ENCODE results near the gene SORCS3. TPM values are rescaled to one million over a fixed set of nuclear protein-coding genes. Genes with fewer than 3 reads are reported as not detected.

The SORCS3 gene
- total RNA-seq, 2 donors from 2014 or later = 0.35 TPM; not detected in 1

DNA sequence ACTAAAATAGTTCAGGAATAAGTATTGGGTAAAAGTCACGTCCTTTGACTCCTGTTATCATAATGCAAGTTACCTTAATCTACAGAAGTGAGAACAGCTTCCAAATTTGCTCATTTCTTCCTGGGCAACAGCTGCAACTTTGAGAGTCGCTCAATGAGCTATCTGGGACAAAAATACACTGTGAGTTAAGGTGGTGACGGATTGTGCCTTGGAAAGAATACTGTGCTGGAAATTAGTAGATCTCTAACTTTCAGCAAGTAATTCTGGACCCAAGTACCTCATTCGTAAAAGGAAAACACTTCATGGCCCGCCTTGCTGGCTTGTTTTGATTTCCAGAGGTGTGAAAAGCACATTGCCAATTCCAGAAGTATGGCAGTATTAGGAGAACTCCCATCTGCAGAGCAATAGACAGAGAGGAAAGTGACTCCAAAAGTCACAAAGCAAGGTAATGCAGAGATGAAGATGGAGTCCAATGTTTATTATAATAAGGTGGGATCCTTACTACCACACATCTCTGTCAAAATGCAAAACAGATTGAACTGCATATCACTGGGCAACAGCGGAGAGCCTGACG, 626.0 kb downstream of the SORCS3 start:
- no peaks in the 10 kb centered on the region for H3K27me3 Mint-ChIP-seq
- no peak for ATAC-seq
- H3K4me1 Mint-ChIP-seq = no peaks in the 10 kb centered on the region
- no peaks in the 10 kb centered on the region for H3K9me3 ChIP-seq (ENCODE audit: control insufficient read depth, low read length, poor library complexity, severe bottlenecking)
- no peak for DNase-seq
- no peak overlapping the region for H3K27ac Mint-ChIP-seq
- H3K4me3 Mint-ChIP-seq = no peak overlapping the region
- no peaks in the 10 kb centered on the region for H3K36me3 Mint-ChIP-seq (ENCODE audit: low read depth)

GRCh38 chr10:105268961-105269360, 627.9 kb downstream of the SORCS3 start:
- Mint-ChIP-seq H3K27me3 (no peaks in the 10 kb centered on the region), H3K27ac (no peak overlapping the region), H3K4me3 (no peak overlapping the region), H3K36me3 (ENCODE audit: low read depth) (no peaks in the 10 kb centered on the region), H3K4me1 (no peaks in the 10 kb centered on the region)
- H3K9me3 ChIP-seq (ENCODE audit: control insufficient read depth, low read length, poor library complexity, severe bottlenecking) = no peaks in the 10 kb centered on the region
- DNase-seq = no peak
- ATAC-seq = no peak

- no peak overlapping the region for H3K27ac Mint-ChIP-seq
- no peaks in the 10 kb centered on the region for H3K27me3 Mint-ChIP-seq
- H3K4me3 Mint-ChIP-seq = no peak overlapping the region
- ATAC-seq = no peak
- no peaks in the 10 kb centered on the region for H3K36me3 Mint-ChIP-seq (ENCODE audit: low read depth)
- H3K9me3 ChIP-seq (ENCODE audit: control insufficient read depth, low read length, poor library complexity, severe bottlenecking) = no peaks in the 10 kb centered on the region
- H3K4me1 Mint-ChIP-seq = no peaks in the 10 kb centered on the region
- DNase-seq = no peak
Measured at GRCh38 chr10:105269689-105270088, 628.6 kb downstream of the SORCS3 start.

DNA sequence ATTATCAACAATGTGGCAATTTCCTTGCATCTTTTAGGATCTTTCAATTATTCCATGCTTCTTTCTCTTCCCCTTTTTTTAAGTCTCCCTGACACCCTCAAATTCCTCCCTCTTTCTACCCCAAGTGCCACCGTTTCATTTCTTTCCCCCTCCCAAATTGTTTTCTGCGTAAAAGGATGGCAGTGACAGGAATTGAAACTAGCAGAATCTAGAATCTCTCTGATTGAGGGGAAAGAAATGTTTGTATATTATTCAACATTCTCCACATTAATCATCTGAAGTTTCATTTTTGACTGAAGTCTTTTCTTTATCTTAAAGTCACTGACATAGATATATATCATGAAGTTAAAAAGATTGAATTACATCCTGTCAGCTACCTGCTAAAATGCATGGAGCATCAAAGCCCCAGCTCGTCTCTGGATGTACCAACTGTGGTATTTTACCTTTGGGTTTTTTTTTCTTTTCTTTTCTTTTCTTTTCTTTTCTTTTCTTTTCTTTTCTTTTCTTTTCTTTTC, 633.5 kb downstream of the SORCS3 start:
- no peak for ATAC-seq
- Mint-ChIP-seq H3K4me3 (no peak overlapping the region), H3K4me1 (no peaks in the 10 kb centered on the region), H3K27me3 (no peaks in the 10 kb centered on the region), H3K36me3 (ENCODE audit: low read depth) (no peaks in the 10 kb centered on the region), H3K27ac (no peak overlapping the region)
- no peaks in the 10 kb centered on the region for H3K9me3 ChIP-seq (ENCODE audit: control insufficient read depth, low read length, poor library complexity, severe bottlenecking)
- DNase-seq = no peak

DNA sequence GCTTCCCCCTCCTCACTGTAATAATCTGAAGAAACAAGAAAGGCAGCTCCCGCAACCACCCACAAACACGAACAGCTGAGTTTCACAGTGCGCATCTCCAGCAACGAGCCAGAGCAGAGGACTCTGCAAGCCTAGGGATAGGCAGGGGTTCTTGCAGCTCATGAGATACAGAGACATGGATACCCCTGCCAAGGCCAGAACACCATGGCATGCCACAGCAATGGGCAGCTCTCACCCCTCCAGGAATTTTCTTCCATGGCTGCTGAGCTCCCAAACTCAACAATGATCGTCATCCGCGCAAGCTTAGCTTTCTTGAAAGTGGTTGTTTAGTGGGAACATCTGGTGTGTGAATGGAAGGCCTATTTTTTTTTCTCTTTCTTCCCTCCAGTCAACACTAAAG, 637.3 kb downstream of the SORCS3 start:
- H3K36me3 Mint-ChIP-seq (ENCODE audit: low read depth) = no peaks in the 10 kb centered on the region
- no peak overlapping the region for H3K4me3 Mint-ChIP-seq
- no peak for ATAC-seq
- DNase-seq = no peak
- no peaks in the 10 kb centered on the region for H3K4me1 Mint-ChIP-seq
- H3K27ac Mint-ChIP-seq = no peak overlapping the region
- no peaks in the 10 kb centered on the region for H3K27me3 Mint-ChIP-seq
- H3K9me3 ChIP-seq (ENCODE audit: control insufficient read depth, low read length, poor library complexity, severe bottlenecking) = no peaks in the 10 kb centered on the region

GRCh38 chr10:105279101-105279500, 638.0 kb downstream of the SORCS3 start:
- no peaks in the 10 kb centered on the region for H3K36me3 Mint-ChIP-seq (ENCODE audit: low read depth)
- no peaks in the 10 kb centered on the region for H3K4me1 Mint-ChIP-seq
- H3K27ac Mint-ChIP-seq = no peak overlapping the region
- DNase-seq = no peak
- no peaks in the 10 kb centered on the region for H3K27me3 Mint-ChIP-seq
- H3K9me3 ChIP-seq (ENCODE audit: control insufficient read depth, low read length, poor library complexity, severe bottlenecking) = no peaks in the 10 kb centered on the region
- H3K4me3 Mint-ChIP-seq = no peak overlapping the region
- no peak for ATAC-seq

DNA sequence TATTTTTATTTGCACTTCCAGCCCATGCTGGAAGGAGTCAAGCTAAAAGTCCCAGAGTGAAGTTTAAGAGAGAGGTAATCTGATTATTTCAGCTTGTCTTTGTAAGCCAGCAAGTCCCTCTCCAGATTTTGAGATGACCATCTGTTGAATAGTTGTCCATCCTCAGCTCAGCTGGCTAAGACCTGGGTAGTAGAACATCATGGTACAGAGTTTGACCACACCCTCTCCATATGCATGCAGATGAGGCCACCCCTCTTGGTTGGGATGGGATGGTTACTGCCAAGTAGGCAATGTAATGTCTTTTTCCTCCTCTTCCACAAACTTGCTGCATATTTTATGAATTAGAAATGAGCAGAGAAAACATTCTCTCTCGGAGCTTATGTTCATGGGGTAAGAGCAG, 639.8 kb downstream of the SORCS3 start:
- H3K9me3 ChIP-seq (ENCODE audit: control insufficient read depth, low read length, poor library complexity, severe bottlenecking) = no peaks in the 10 kb centered on the region
- Mint-ChIP-seq H3K27ac (no peak overlapping the region), H3K27me3 (no peaks in the 10 kb centered on the region), H3K4me3 (no peak overlapping the region), H3K36me3 (ENCODE audit: low read depth) (no peaks in the 10 kb centered on the region), H3K4me1 (no peaks in the 10 kb centered on the region)
- no peak for ATAC-seq
- no peak for DNase-seq

DNA sequence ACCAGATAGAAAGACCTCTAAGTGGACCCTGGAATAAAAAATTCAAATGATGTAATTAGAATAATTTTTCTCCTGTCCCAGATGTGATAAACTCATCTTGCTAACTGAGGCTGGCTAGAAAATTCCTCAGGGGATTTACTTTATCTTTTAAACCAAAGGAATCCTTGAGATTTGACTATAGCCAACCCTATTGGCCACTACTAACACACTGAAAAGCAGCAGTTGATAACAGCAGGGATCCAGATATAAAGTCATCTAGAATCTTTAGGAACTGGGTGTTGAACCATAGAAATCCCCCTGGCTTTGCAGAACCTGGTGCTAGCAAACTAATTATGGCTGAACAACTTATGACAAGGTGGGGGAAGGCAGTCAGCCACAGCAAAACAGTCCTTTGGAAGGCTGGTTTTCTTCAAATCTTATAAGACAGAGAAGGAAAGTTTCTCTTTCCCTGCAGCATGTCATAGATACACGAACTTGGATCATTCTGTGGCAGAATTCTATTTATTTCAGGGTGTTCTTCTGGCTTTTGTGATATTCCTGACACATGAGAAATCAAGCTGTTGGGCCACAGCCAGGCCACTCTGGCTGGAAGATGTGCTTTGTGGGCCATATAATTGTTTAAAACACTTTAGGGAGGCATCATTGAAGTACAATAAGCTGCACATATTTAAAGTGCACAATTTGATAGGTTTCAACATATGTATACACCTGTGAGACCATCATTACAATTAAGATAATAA, 643.6 kb downstream of the SORCS3 start:
- H3K9me3 ChIP-seq (ENCODE audit: control insufficient read depth, low read length, poor library complexity, severe bottlenecking) = no peaks in the 10 kb centered on the region
- no peaks in the 10 kb centered on the region for H3K36me3 Mint-ChIP-seq (ENCODE audit: low read depth)
- DNase-seq (no peak), ATAC-seq (no peak)
- no peak overlapping the region for H3K27ac Mint-ChIP-seq
- H3K4me3 Mint-ChIP-seq = no peak overlapping the region
- no peaks in the 10 kb centered on the region for H3K27me3 Mint-ChIP-seq
- H3K4me1 Mint-ChIP-seq = no peaks in the 10 kb centered on the region

- ATAC-seq (no peak), DNase-seq (no peak)
- Mint-ChIP-seq H3K27ac (no peak overlapping the region), H3K27me3 (no peaks in the 10 kb centered on the region), H3K4me1 (no peaks in the 10 kb centered on the region), H3K4me3 (no peak overlapping the region), H3K36me3 (ENCODE audit: low read depth) (no peaks in the 10 kb centered on the region)
- H3K9me3 ChIP-seq (ENCODE audit: control insufficient read depth, low read length, poor library complexity, severe bottlenecking) = no peaks in the 10 kb centered on the region
Measured at GRCh38 chr10:105288026-105288425, 646.9 kb downstream of the SORCS3 start.

GRCh38 chr10:105288613-105289012, 647.5 kb downstream of the SORCS3 start:
- H3K27ac Mint-ChIP-seq = no peak overlapping the region
- no peaks in the 10 kb centered on the region for H3K4me1 Mint-ChIP-seq
- ATAC-seq = no peak
- no peak overlapping the region for H3K4me3 Mint-ChIP-seq
- no peaks in the 10 kb centered on the region for H3K9me3 ChIP-seq (ENCODE audit: control insufficient read depth, low read length, poor library complexity, severe bottlenecking)
- DNase-seq = no peak
- H3K36me3 Mint-ChIP-seq (ENCODE audit: low read depth) = no peaks in the 10 kb centered on the region
- H3K27me3 Mint-ChIP-seq = no peaks in the 10 kb centered on the region

DNA sequence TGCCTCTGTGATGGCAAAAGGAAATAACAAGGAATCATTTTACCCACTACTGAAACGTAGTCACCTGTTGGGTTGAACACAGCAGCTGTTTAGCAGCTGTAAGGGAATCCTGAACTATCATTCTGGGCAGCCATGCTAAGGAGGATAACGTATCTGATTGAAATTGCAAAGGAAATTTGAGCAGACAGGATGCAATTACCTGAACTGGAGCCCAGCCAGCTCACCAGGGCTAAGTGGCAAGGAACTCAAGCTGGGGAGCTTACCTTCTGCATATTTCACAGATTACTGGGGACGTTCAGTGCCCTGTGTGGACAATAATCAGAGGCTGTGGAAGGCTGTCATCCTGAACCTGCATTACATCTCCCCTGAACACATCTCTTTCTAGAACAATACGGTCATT, 650.5 kb downstream of the SORCS3 start:
- DNase-seq = no peak
- H3K9me3 ChIP-seq (ENCODE audit: control insufficient read depth, low read length, poor library complexity, severe bottlenecking) = no peaks in the 10 kb centered on the region
- H3K27ac Mint-ChIP-seq = no peak overlapping the region
- H3K27me3 Mint-ChIP-seq = no peaks in the 10 kb centered on the region
- no peak overlapping the region for H3K4me3 Mint-ChIP-seq
- no peak for ATAC-seq
- H3K36me3 Mint-ChIP-seq (ENCODE audit: low read depth) = no peaks in the 10 kb centered on the region
- no peaks in the 10 kb centered on the region for H3K4me1 Mint-ChIP-seq

DNA sequence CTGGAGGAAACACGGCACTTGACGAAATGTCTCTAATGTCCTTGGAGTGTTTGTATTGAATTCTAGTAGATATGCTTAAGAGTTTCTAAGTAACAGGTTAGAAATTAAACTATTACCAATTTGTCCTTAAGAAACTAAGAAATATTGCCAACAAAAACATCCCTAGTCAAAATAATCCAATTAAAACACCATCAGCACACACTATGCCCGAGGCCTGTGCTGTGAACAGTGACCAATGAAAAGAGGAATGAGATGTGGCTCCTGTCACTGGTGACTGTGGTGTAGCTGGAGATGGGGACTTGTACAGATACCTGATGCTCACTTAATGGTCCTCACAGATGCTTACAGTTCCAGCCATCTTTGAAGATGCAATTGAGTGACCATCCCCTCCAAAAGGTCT, 651.1 kb downstream of the SORCS3 start:
- H3K36me3 Mint-ChIP-seq (ENCODE audit: low read depth) = no peaks in the 10 kb centered on the region
- no peaks in the 10 kb centered on the region for H3K27me3 Mint-ChIP-seq
- ATAC-seq (no peak), DNase-seq (no peak)
- no peak overlapping the region for H3K27ac Mint-ChIP-seq
- H3K4me3 Mint-ChIP-seq = no peak overlapping the region
- H3K9me3 ChIP-seq (ENCODE audit: control insufficient read depth, low read length, poor library complexity, severe bottlenecking) = no peaks in the 10 kb centered on the region
- no peaks in the 10 kb centered on the region for H3K4me1 Mint-ChIP-seq

All from T-helper 17 cell (primary cell).